Measurements from ENCODE around the gene BSDC1. TPM values are rescaled to one million over a fixed set of nuclear protein-coding genes. Genes with fewer than 3 reads are reported as not detected.

BSDC1 gene
- total RNA-seq, 1 experiment from 2014 or later, result 64.9 TPM

- H3K27ac ChIP-seq (ENCODE audit: low read length), result peak overlapping the region; percentile 79
- in situ Hi-C loops (cut with HindIII; ENCODE audit: low pct_unique_long_range_greater_than_20kb, low sequenced_read_pairs), result no loop called here
- POLR2A ChIA-PET, result no interaction called here
Observed at GRCh38 chr1:32338637-32339145, 55.5 kb downstream of the BSDC1 start.

GRCh38 chr1:32337855-32338636 is 56.2 kb downstream of the BSDC1 start:
- Histone ChIP-seq H3K9me3 (ENCODE audit: control insufficient read depth, insufficient read depth, low read depth, low read length) (no peaks in the 10 kb centered on the region), H3K36me3 (ENCODE audit: control insufficient read depth, insufficient read depth, low read length) (peaks cover 5% of the 10 kb centered on the region), H3K27me3 (ENCODE audit: control insufficient read depth, insufficient read depth, low read length) (no peaks in the 10 kb centered on the region), H3K27ac (ENCODE audit: low read length) (peak overlapping the region; percentile 79), H3K4me1 (ENCODE audit: control insufficient read depth, insufficient read depth, low read length) (peaks cover 37% of the 10 kb centered on the region), H3K4me3 (ENCODE audit: low read depth in 2 of 2, low read length in 2 of 2) (no peak overlapping the region)
- ChIA-PET CTCF (interaction anchor here (0.6 to 0.7 kb wide), 4 partner anchors 13 to 810 kb away, joined by 6 to 9 read pairs (median 7); no protein-coding TSS in a partner anchor), POLR2A (no interaction called here)
- BruUV-seq (replicated peaks), result no TSS peak
- TF ChIP-seq CTCF (IDR thresholded peaks at IDR 0.05) (no peak), TCF7L2 (IDR thresholded peaks at IDR 0.05; ENCODE audit: low read depth, low read length) (0 out of 2 replicates have a peak, but pooled peaks have one; percentile 51)
- no peak for DNase-seq (ENCODE audit: low read depth, low spot score)
- ATAC-seq, result peak; percentile 41
- in situ Hi-C loops (cut with HindIII; ENCODE audit: low pct_unique_long_range_greater_than_20kb, low sequenced_read_pairs), result no loop called here
- intact Hi-C loops (cut with micrococcal nuclease; ENCODE audit: unreplicated experiment), result no loop called here

More at GRCh38 chr1:32338637-32339145, 55.5 kb downstream of the BSDC1 start:
- no peak for TF ChIP-seq POLR2AphosphoS5 (IDR thresholded peaks at IDR 0.05; ENCODE audit: low read depth, low read length)
- TF ChIP-seq REST (IDR thresholded peaks at IDR 0.05; ENCODE audit: insufficient read depth in 1 of 2, low read depth in 2 of 2, low read length in 1 of 2), result no peak
- TF ChIP-seq SIN3A (IDR thresholded peaks at IDR 0.05; ENCODE audit: borderline replicate concordance, insufficient read depth, low read depth, low read length), result no peak
- no peak for TF ChIP-seq CTCF (IDR thresholded peaks at IDR 0.05)
- no peak for TF ChIP-seq TCF7L2 (IDR thresholded peaks at IDR 0.05; ENCODE audit: low read depth, low read length)
- CTCF ChIA-PET, result no interaction called here
- no peak for ATAC-seq
- Histone ChIP-seq H3K27me3 (ENCODE audit: control insufficient read depth, insufficient read depth, low read length) (no peaks in the 10 kb centered on the region), H3K4me3 (ENCODE audit: low read depth in 2 of 2, low read length in 2 of 2) (no peak overlapping the region), H3K36me3 (ENCODE audit: control insufficient read depth, insufficient read depth, low read length) (peaks cover 2% of the 10 kb centered on the region), H3K9me3 (ENCODE audit: control insufficient read depth, insufficient read depth, low read depth, low read length) (no peaks in the 10 kb centered on the region), H3K4me1 (ENCODE audit: control insufficient read depth, insufficient read depth, low read length) (peaks cover 31% of the 10 kb centered on the region)
- intact Hi-C loops (cut with micrococcal nuclease; ENCODE audit: unreplicated experiment), result no loop called here
- no peak for DNase-seq (ENCODE audit: low read depth, low spot score)
- BruUV-seq (replicated peaks), result no TSS peak
